Subcutaneous adipose tissue (tissue), 4 donors: ENCODE measurements around the gene APPL1. TPM values are rescaled to one million over a fixed set of nuclear protein-coding genes. Genes with fewer than 3 reads are reported as not detected.

Source experiments
- total RNA-seq, 4 donors: library from RNA; depleted of rRNA; stranded (reverse); fragments of >200 nt; gene quantifications; one replicate each; pipeline ENCODE4 v1.1.0, GENCODE V29; 2016
- TF ChIP-seq, protein P1 (sequence below): fragments of 450-650 bp; IDR thresholded peaks from one replicate; pipeline ENCODE4 v1.5.1; 2016; ENCODE audit warnings: low read depth, mild to moderate bottlenecking, control low read depth, antibody characterized with exemption, moderate library complexity

Gene APPL1
- total RNA-seq, 4 donors from 2014 or later = 35.2 to 50.5 (median 47.5) TPM

- TF ChIP-seq, protein P1, sequence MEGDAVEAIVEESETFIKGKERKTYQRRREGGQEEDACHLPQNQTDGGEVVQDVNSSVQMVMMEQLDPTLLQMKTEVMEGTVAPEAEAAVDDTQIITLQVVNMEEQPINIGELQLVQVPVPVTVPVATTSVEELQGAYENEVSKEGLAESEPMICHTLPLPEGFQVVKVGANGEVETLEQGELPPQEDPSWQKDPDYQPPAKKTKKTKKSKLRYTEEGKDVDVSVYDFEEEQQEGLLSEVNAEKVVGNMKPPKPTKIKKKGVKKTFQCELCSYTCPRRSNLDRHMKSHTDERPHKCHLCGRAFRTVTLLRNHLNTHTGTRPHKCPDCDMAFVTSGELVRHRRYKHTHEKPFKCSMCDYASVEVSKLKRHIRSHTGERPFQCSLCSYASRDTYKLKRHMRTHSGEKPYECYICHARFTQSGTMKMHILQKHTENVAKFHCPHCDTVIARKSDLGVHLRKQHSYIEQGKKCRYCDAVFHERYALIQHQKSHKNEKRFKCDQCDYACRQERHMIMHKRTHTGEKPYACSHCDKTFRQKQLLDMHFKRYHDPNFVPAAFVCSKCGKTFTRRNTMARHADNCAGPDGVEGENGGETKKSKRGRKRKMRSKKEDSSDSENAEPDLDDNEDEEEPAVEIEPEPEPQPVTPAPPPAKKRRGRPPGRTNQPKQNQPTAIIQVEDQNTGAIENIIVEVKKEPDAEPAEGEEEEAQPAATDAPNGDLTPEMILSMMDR = no peak
Measured at GRCh38 chr3:57268416-57268815, 40.9 kb downstream of the APPL1 start.

DNA sequence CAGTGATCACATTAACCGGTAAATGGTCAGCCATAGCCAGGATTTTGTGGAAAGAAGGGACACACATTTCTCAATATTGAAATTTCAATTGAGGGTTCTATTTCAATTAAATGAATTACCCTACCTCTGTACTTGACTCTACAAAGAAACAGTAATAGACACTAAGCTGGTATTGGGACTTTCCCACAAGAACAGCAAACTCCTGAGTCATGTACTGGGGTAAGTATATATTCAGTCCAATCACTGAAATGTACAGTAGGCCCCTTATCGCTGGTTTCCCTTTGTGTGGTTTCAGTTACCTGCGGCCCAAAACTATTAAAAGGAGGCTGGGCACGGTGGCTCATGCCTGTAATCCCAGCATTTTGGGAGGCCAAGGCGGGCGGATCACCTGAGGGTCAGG is 47.3 kb downstream of the APPL1 start:
- TF ChIP-seq, protein P1 = no peak

GRCh38 chr3:57275393-57275792 is 47.9 kb downstream of the APPL1 start:
- TF ChIP-seq, protein P1 = no peak

- TF ChIP-seq, protein P1 = no peak
Measured at GRCh38 chr3:57278237-57278636, 50.7 kb downstream of the APPL1 start.

GRCh38 chr3:57279685-57280084 is 52.2 kb downstream of the APPL1 start:
- TF ChIP-seq, protein P1 = no peak

DNA sequence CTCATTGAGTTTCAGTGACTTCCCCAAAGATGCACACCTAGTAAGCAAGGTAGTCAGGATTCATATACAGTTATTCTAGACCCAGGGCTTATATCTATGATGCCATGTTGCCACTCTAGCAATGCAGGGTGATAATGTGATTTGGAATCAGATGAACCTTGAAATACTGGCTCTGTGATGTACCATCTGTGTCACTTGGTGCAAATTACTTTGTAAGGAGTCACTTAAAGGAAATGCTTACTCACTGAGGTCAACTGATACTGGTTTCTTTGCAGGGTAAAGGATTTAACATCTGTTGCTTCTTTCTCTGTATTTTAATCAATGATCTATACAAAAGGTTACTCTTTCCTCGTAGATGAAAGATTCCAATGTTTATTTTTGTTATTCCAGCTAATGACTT is 54.2 kb downstream of the APPL1 start:
- TF ChIP-seq, protein P1 = no peak

GRCh38 chr3:57283334-57283733 is 55.8 kb downstream of the APPL1 start:
- TF ChIP-seq, protein P1 = no peak
